Right ventricle myocardium inferior (tissue), 1 donor: ENCODE measurements around the gene PTPRJ. TPM values are rescaled to one million over a fixed set of nuclear protein-coding genes. Genes with fewer than 3 reads are reported as not detected.
"Not testable (repeated sequence)": the region's sequence is repeated elsewhere in the genome, so short reads cannot be mapped to it uniquely, and the experiment has no call there.

Experiments
- ATAC-seq: fragments of 200-7000 bp; cut with Tn5 transposase; one replicate; pipeline ENCODE4 v1.9.1; 2020; ENCODE audit warnings: mild to moderate bottlenecking, moderate library complexity
- DNase-seq: peaks from one replicate; pipeline ENCODE4 v3.0.0; 2021; ENCODE audit errors: missing footprints
- intact Hi-C: fragments of 100-400 bp; cut with DNase I; formaldehyde crosslinking; loops from one replicate; pipeline ENCODE4 v1.11.0; 2022
- total RNA-seq: library from RNA; stranded (reverse); fragmentation: NEBNext Ultra II Directional; extraction: Animal tissue kit (Norgen Biotek cat#: 25700); gene quantifications from one replicate; pipeline ENCODE4 v1.2.1, GENCODE V29; 2021
- donor health status: DM: no; HTN: yes; CAD: no; lungs with severe emphysema.

The PTPRJ gene
- total RNA-seq, 1 donor from 2014 or later, result 7.2 TPM

GRCh38 chr11:48122246-48122645, 141.9 kb downstream of the PTPRJ start:
- no peak for DNase-seq
- ATAC-seq, result no peak
- intact Hi-C loops, result no loop called here

- intact Hi-C loops, result no loop called here
- no peak for ATAC-seq
- no peak for DNase-seq
Measured at GRCh38 chr11:48122656-48123055, 142.3 kb downstream of the PTPRJ start.

GRCh38 chr11:48123254-48123875, 143.0 kb downstream of the PTPRJ start:
- no peak for ATAC-seq
- intact Hi-C loops, result no loop called here

GRCh38 chr11:48123934-48124755, 143.8 kb downstream of the PTPRJ start:
- DNase-seq (no peak), ATAC-seq (no peak)
- intact Hi-C loops, result no loop called here

More at GRCh38 chr11:48123254-48123875, 143.0 kb downstream of the PTPRJ start:
- DNase-seq, result no peak

GRCh38 chr11:48124880-48125279, 144.5 kb downstream of the PTPRJ start:
- no peak for ATAC-seq
- intact Hi-C loops, result no loop called here
- DNase-seq, result no peak

- intact Hi-C loops, result no loop called here
- DNase-seq, result no peak
- peak; percentile 28 for ATAC-seq
Measured at GRCh38 chr11:48125866-48126265, 145.5 kb downstream of the PTPRJ start.

GRCh38 chr11:48127521-48128183, 147.3 kb downstream of the PTPRJ start:
- intact Hi-C loops, result no loop called here
- no peak for DNase-seq
- ATAC-seq, result no peak

- DNase-seq, result no peak
- ATAC-seq, result no peak
- intact Hi-C loops, result no loop called here
Measured at GRCh38 chr11:48129697-48130395, 149.5 kb downstream of the PTPRJ start.

GRCh38 chr11:48134221-48134922, 154.0 kb downstream of the PTPRJ start:
- DNase-seq (no peak), ATAC-seq (no peak)
- intact Hi-C loops, result no loop called here

GRCh38 chr11:48138222-48138621, 157.9 kb downstream of the PTPRJ start:
- no peak for ATAC-seq
- intact Hi-C loops, result no loop called here

GRCh38 chr11:48139896-48140295, 159.5 kb downstream of the PTPRJ start:
- intact Hi-C loops, DNase-seq, ATAC-seq: not testable (repeated sequence)

More at GRCh38 chr11:48138222-48138621, 157.9 kb downstream of the PTPRJ start:
- DNase-seq, result no peak

- no peak for DNase-seq
- intact Hi-C loops, result no loop called here
- ATAC-seq, result no peak
Measured at GRCh38 chr11:48141475-48142122, 161.2 kb downstream of the PTPRJ start.

- no peak for ATAC-seq
- intact Hi-C loops, result no loop called here
Measured at GRCh38 chr11:48142889-48143288, 162.5 kb downstream of the PTPRJ start.

GRCh38 chr11:48148749-48149148, 168.4 kb downstream of the PTPRJ start:
- ATAC-seq (no peak), DNase-seq (no peak)
- intact Hi-C loops, result no loop called here

More at GRCh38 chr11:48142889-48143288, 162.5 kb downstream of the PTPRJ start:
- DNase-seq, result no peak

GRCh38 chr11:48150213-48150612, 169.9 kb downstream of the PTPRJ start:
- ATAC-seq (no peak), DNase-seq (no peak)
- intact Hi-C loops, result no loop called here

GRCh38 chr11:48154151-48154550, 173.8 kb downstream of the PTPRJ start:
- DNase-seq (no peak), ATAC-seq (no peak)
- intact Hi-C loops, result no loop called here

GRCh38 chr11:48161951-48162884, 181.9 kb downstream of the PTPRJ start:
- intact Hi-C loops, result no loop called here
- no peak for DNase-seq
- ATAC-seq, result no peak
